ENCODE data around the gene DDX28. TPM values are rescaled to one million over a fixed set of nuclear protein-coding genes. Genes with fewer than 3 reads are reported as not detected.
"Not testable (repeated sequence)": the region's sequence is repeated elsewhere in the genome, so short reads cannot be mapped to it uniquely, and the experiment has no call there.

DDX28 gene
- total and polyA plus RNA-seq, 12 donors = 5.3 to 13.1 (median 9.5) TPM

- ATAC-seq = no peak
- H3K4me3 ChIP-seq = no peak overlapping the region
- H3K36me3 ChIP-seq = peaks cover 0 to 47% (median 0%) of the 10 kb centered on the region in 9 donors
- H3K9me3 ChIP-seq = no peaks in the 10 kb centered on the region
- 96 to 100% methylated on average over 2 of the region's 2 CpGs for WGBS, 2 donors
- intact Hi-C loops (cut with DNase I) = loop anchor here in 2 of 10 donors (10.0 kb wide), 2 partner anchors 207 to 217 kb away; no protein-coding TSS in a partner anchor
- H3K27me3 ChIP-seq = no peaks in the 10 kb centered on the region
- DNase-seq = no peak
- TF ChIP-seq CTCF (IDR thresholded peaks at IDR 0.05) = no peak
- peaks cover 0 to 5% (median 0%) of the 10 kb centered on the region in 9 donors for H3K4me1 ChIP-seq
- no peak overlapping the region for H3K27ac ChIP-seq
Observed at GRCh38 chr16:68031951-68032350, 8.9 kb upstream of the DDX28 start.

GRCh38 chr16:68030108-68030507, 7.1 kb upstream of the DDX28 start:
- not testable (repeated sequence) for H3K4me1 ChIP-seq, H3K9me3 ChIP-seq, H3K27ac ChIP-seq, ATAC-seq, H3K4me3 ChIP-seq, H3K27me3 ChIP-seq, DNase-seq
- intact Hi-C loops (cut with DNase I) = loop anchor here in 2 of 10 donors (10.0 kb wide), 2 partner anchors 205 to 215 kb away; no protein-coding TSS in a partner anchor
- peaks cover 0 to 63% (median 0%) of the 10 kb centered on the region in 9 donors for H3K36me3 ChIP-seq
- WGBS, 2 donors = 82 to 83% methylated on average over 6 of the region's 6 CpGs

- Histone ChIP-seq H3K9me3 (no peaks in the 10 kb centered on the region), H3K4me3 (no peak overlapping the region), H3K36me3 (peaks cover 0 to 63% (median 0%) of the 10 kb centered on the region in 9 donors), H3K27ac (no peak overlapping the region), H3K4me1 (peaks cover 0 to 7% (median 4%) of the 10 kb centered on the region in 9 donors), H3K27me3 (no peaks in the 10 kb centered on the region)
- ATAC-seq (no peak), DNase-seq (no peak)
- 93 to 94% methylated on average over 3 of the region's 3 CpGs for WGBS, 2 donors
- intact Hi-C loops (cut with DNase I) = no loop called here
- TF ChIP-seq CTCF (IDR thresholded peaks at IDR 0.05) = no peak
Observed at GRCh38 chr16:68028996-68029395, 6.0 kb upstream of the DDX28 start.

- no peaks in the 10 kb centered on the region for H3K27me3 ChIP-seq
- DNase-seq (no peak), ATAC-seq (peak in 3 of 8 donors; percentile 9 to 24 (median 10))
- H3K9me3 ChIP-seq = no peaks in the 10 kb centered on the region
- H3K36me3 ChIP-seq = peaks cover 0 to 29% (median 0%) of the 10 kb centered on the region in 9 donors
- no peak for TF ChIP-seq CTCF (IDR thresholded peaks at IDR 0.05)
- intact Hi-C loops (cut with DNase I) = loop anchor here in 1 of 10 donors (5.0 kb wide), 2 partner anchors 35 to 140 kb away; partner anchors contain the start of gene NRN1L
- peak overlapping the region in 9 of 10 donors; percentile 62 to 92 (median 85) for H3K27ac ChIP-seq
- peaks cover 5 to 33% (median 27%) of the 10 kb centered on the region in 9 donors for H3K4me1 ChIP-seq
- H3K4me3 ChIP-seq = peak overlapping the region; percentile 73 to 100 (median 98)
- 9 to 12% methylated on average over 19 of the region's 19 CpGs for WGBS, 2 donors
Observed at GRCh38 chr16:68022278-68022727, 729 bp downstream of the DDX28 start.

GRCh38 chr16:68021490-68021889, 1.5 kb downstream of the DDX28 start:
- DNase-seq = no peak
- no peaks in the 10 kb centered on the region for H3K27me3 ChIP-seq
- no peaks in the 10 kb centered on the region for H3K9me3 ChIP-seq
- 90 to 94% methylated on average over 10 of the region's 10 CpGs for WGBS, 2 donors
- H3K4me3 ChIP-seq = peak overlapping the region in 3 of 10 donors; percentile 92 to 100 (median 98)
- no peak overlapping the region for H3K27ac ChIP-seq
- H3K4me1 ChIP-seq = peaks cover 5 to 33% (median 27%) of the 10 kb centered on the region in 9 donors
- ATAC-seq = no peak
- no peak for TF ChIP-seq CTCF (IDR thresholded peaks at IDR 0.05)
- H3K36me3 ChIP-seq = peaks cover 0 to 21% (median 0%) of the 10 kb centered on the region in 9 donors
- intact Hi-C loops (cut with DNase I) = loop anchor here in 1 of 10 donors (5.0 kb wide), 2 partner anchors 34 to 139 kb away; partner anchors contain the start of gene NRN1L
